ENCODE data around the gene IL17RE. TPM values are rescaled to one million over a fixed set of nuclear protein-coding genes. Genes with fewer than 3 reads are reported as not detected.
"Not testable (repeated sequence)": the region's sequence is repeated elsewhere in the genome, so short reads cannot be mapped to it uniquely, and the experiment has no call there.

The IL17RE gene
- total RNA-seq, 1 experiment from 2014 or later, result 2.3 TPM

GRCh38 chr3:9893739-9894138 lies 8.9 kb upstream of the IL17RE start:
- CTCF ChIA-PET, result no interaction called here
- peaks cover 6% of the 10 kb centered on the region for H3K4me1 ChIP-seq (ENCODE audit: insufficient read depth, low read length, poor library complexity, severe bottlenecking)
- no peak for DNase-seq (ENCODE audit: low spot score)
- no peak overlapping the region for H3K4me3 ChIP-seq (ENCODE audit: low read depth, low read length, poor library complexity, severe bottlenecking)
- no peak overlapping the region for H3K27ac ChIP-seq (ENCODE audit: low read depth, low read length, poor library complexity, severe bottlenecking)
- peaks cover 23% of the 10 kb centered on the region for H3K36me3 ChIP-seq (ENCODE audit: insufficient read depth, low read length, poor library complexity, severe bottlenecking)
- POLR2A ChIA-PET (ENCODE audit: low non-redundant PET), result no interaction called here
- TF ChIP-seq CTCF (conservative IDR thresholded peaks at IDR 0.05; ENCODE audit: low read depth, low read length) (no peak), EZH2 (IDR thresholded peaks at IDR 0.05; ENCODE audit: borderline replicate concordance, low read depth, low read length, poor library complexity, severe bottlenecking) (no peak)
- no peaks in the 10 kb centered on the region for H3K27me3 ChIP-seq (replicated peaks; ENCODE audit: insufficient read depth, low read depth, low read length, poor library complexity)
- intact Hi-C loops (cut with micrococcal nuclease; ENCODE audit: unreplicated experiment), result no loop called here
- no TSS peak for BruUV-seq (replicated peaks)
- no peaks in the 10 kb centered on the region for H3K9me3 ChIP-seq (ENCODE audit: low read depth, low read length, poor library complexity, severe bottlenecking)

GRCh38 chr3:9895715-9896114 lies 6.9 kb upstream of the IL17RE start:
- intact Hi-C loops (cut with micrococcal nuclease; ENCODE audit: unreplicated experiment); H3K9me3 ChIP-seq (ENCODE audit: low read depth, low read length, poor library complexity, severe bottlenecking); DNase-seq (ENCODE audit: low spot score); BruUV-seq (replicated peaks); H3K4me3 ChIP-seq (ENCODE audit: low read depth, low read length, poor library complexity, severe bottlenecking); CTCF ChIA-PET; H3K27ac ChIP-seq (ENCODE audit: low read depth, low read length, poor library complexity, severe bottlenecking); POLR2A ChIA-PET (ENCODE audit: low non-redundant PET); H3K4me1 ChIP-seq (ENCODE audit: insufficient read depth, low read length, poor library complexity, severe bottlenecking); H3K27me3 ChIP-seq (replicated peaks; ENCODE audit: insufficient read depth, low read depth, low read length, poor library complexity): not testable (repeated sequence)
- H3K36me3 ChIP-seq (ENCODE audit: insufficient read depth, low read length, poor library complexity, severe bottlenecking), result peaks cover 23% of the 10 kb centered on the region

GRCh38 chr3:9896755-9897407 lies 5.8 kb upstream of the IL17RE start:
- H3K9me3 ChIP-seq (ENCODE audit: low read depth, low read length, poor library complexity, severe bottlenecking); POLR2A ChIA-PET (ENCODE audit: low non-redundant PET); H3K4me3 ChIP-seq (ENCODE audit: low read depth, low read length, poor library complexity, severe bottlenecking); H3K27me3 ChIP-seq (replicated peaks; ENCODE audit: insufficient read depth, low read depth, low read length, poor library complexity); DNase-seq (ENCODE audit: low spot score); H3K27ac ChIP-seq (ENCODE audit: low read depth, low read length, poor library complexity, severe bottlenecking); BruUV-seq (replicated peaks); CTCF ChIA-PET; intact Hi-C loops (cut with micrococcal nuclease; ENCODE audit: unreplicated experiment); H3K4me1 ChIP-seq (ENCODE audit: insufficient read depth, low read length, poor library complexity, severe bottlenecking): not testable (repeated sequence)
- H3K36me3 ChIP-seq (ENCODE audit: insufficient read depth, low read length, poor library complexity, severe bottlenecking), result peaks cover 23% of the 10 kb centered on the region

- ChIA-PET POLR2A (ENCODE audit: low non-redundant PET) (no interaction called here), CTCF (no interaction called here)
- DNase-seq (ENCODE audit: low spot score), result no peak
- TF ChIP-seq EZH2 (IDR thresholded peaks at IDR 0.05; ENCODE audit: borderline replicate concordance, low read depth, low read length, poor library complexity, severe bottlenecking), result no peak
- TF ChIP-seq CTCF (conservative IDR thresholded peaks at IDR 0.05; ENCODE audit: low read depth, low read length), result no peak
- Histone ChIP-seq H3K27ac (ENCODE audit: low read depth, low read length, poor library complexity, severe bottlenecking) (no peak overlapping the region), H3K9me3 (ENCODE audit: low read depth, low read length, poor library complexity, severe bottlenecking) (no peaks in the 10 kb centered on the region), H3K27me3 (replicated peaks; ENCODE audit: insufficient read depth, low read depth, low read length, poor library complexity) (no peaks in the 10 kb centered on the region), H3K36me3 (ENCODE audit: insufficient read depth, low read length, poor library complexity, severe bottlenecking) (peaks cover 15% of the 10 kb centered on the region), H3K4me3 (ENCODE audit: low read depth, low read length, poor library complexity, severe bottlenecking) (no peak overlapping the region), H3K4me1 (ENCODE audit: insufficient read depth, low read length, poor library complexity, severe bottlenecking) (peaks cover 3% of the 10 kb centered on the region)
- intact Hi-C loops (cut with micrococcal nuclease; ENCODE audit: unreplicated experiment), result no loop called here
- BruUV-seq (replicated peaks), result no TSS peak
These were observed 5.0 kb upstream of the IL17RE start for GRCh38 chr3:9897408-9898372.
